Skeletal muscle satellite cell (primary cell): ENCODE data around the gene ABHD14A.

ENCODE experiments used
- H3K27me3 ChIP-seq: 2 replicates; pipeline ENCODE4 v1.7.0; 2013; ENCODE audit warnings: low read length; ENCODE audit not compliant: control insufficient read depth, insufficient read depth
- H3K36me3 ChIP-seq: 2 replicates; pipeline ENCODE4 v1.7.0; 2013; ENCODE audit warnings: mild to moderate bottlenecking, control low read depth, low read length; ENCODE audit not compliant: insufficient read depth
- H3K4me1 ChIP-seq: 2 replicates; pipeline ENCODE4 v1.7.0; 2013; ENCODE audit warnings: low read length; ENCODE audit not compliant: control insufficient read depth, insufficient read depth
- H3K4me2 ChIP-seq: 2 replicates; pipeline ENCODE4 v1.7.0; 2013; ENCODE audit warnings: mild to moderate bottlenecking, low read length
- H3K4me3 ChIP-seq: 2 replicates; pipeline ENCODE4 v1.7.0; 2013; ENCODE audit warnings: low read length
- H3K9ac ChIP-seq: 2 replicates; pipeline ENCODE4 v1.7.0; 2013; ENCODE audit warnings: mild to moderate bottlenecking, low read depth, low read length, moderate library complexity
- H3K9me3 ChIP-seq: replicated peaks from 2 replicates; pipeline ENCODE4 v1.7.0; 2013; ENCODE audit warnings: mild to moderate bottlenecking, control low read depth, low read length

ABHD14A gene

DNA sequence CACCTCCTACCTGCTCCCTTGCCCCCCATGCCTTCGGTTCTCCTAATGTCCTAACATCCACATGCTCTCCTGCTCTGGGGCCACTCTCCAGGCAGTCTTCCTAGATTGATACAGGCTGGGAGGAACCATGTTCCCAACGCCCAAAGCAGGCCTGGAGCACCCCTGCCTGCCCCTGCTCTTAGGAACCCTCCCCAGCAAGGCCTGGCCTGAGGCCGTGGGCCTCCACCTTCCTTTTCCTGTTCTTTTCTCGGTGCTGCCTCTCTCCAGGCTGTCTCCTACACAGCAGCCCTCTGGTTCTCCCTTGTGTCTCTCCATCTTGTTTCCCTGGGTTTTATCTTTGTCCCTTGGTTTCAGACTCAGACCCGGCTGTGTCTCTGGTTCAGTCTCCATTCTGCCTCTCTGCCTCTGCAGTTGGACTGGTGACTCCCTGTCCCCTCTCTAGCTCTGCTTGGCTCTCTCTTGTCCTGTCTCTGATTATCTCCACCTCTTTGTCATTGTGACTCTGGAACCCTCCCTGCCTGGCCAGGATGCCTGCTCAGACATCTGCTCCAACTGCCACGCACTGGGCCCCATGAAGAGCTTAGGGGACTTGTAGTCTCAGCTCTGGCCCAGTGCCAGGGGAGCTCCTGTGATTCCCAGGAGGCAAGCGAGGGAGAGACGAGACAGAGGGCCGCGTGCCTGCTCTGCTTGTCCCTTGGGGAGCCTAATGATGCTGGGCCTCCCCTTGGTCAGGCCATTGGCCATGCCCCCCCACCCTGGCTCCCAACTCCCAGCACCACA, 46.8 kb downstream of the ABHD14A start:
- no peak overlapping the region for H3K9ac ChIP-seq
- no peaks in the 10 kb centered on the region for H3K27me3 ChIP-seq
- H3K4me3 ChIP-seq = no peak overlapping the region
- H3K4me1 ChIP-seq = peaks cover 31% of the 10 kb centered on the region
- no peak overlapping the region for H3K4me2 ChIP-seq
- no peaks in the 10 kb centered on the region for H3K9me3 ChIP-seq
- no peaks in the 10 kb centered on the region for H3K36me3 ChIP-seq

GRCh38 chr3:52022323-52023100, 47.6 kb downstream of the ABHD14A start:
- peaks cover 31% of the 10 kb centered on the region for H3K4me1 ChIP-seq
- H3K36me3 ChIP-seq = no peaks in the 10 kb centered on the region
- peak overlapping the region; percentile 34 for H3K4me2 ChIP-seq
- no peaks in the 10 kb centered on the region for H3K27me3 ChIP-seq
- no peak overlapping the region for H3K4me3 ChIP-seq
- H3K9ac ChIP-seq = no peak overlapping the region
- no peaks in the 10 kb centered on the region for H3K9me3 ChIP-seq

DNA sequence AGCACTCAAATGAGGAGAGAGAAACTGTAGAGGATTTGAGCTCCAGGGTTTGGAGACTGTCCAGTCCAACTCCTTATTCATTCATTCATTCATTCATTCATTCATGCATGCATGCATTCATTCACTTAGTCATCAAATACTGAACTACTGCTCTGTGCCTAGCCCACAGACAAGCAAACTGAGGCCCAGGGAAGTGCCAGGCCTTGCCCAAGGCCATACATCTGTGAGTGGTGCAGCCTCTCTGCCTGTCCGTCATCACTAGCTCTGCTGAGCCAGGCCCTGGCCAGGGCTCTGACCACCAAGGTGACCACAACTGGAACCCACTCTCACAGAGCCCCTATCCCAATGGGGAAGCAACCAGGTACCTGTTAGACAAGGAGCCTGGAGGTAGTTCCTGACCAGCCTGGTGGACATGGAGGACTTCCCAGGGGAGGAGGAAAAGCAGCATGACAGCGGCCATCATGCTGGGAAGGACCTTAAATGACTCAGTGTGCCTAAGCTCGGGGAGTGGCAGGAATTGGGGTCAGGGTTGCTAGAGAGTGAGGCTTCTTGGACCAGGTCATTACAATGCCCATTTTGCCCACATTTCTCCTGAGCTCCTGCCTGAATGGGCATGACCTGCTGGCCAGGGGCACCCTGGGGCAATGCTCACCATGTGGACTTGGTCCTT, 48.4 kb downstream of the ABHD14A start:
- H3K36me3 ChIP-seq = no peaks in the 10 kb centered on the region
- no peaks in the 10 kb centered on the region for H3K27me3 ChIP-seq
- H3K4me1 ChIP-seq = peaks cover 32% of the 10 kb centered on the region
- H3K4me3 ChIP-seq = no peak overlapping the region
- no peaks in the 10 kb centered on the region for H3K9me3 ChIP-seq
- no peak overlapping the region for H3K4me2 ChIP-seq
- no peak overlapping the region for H3K9ac ChIP-seq

DNA sequence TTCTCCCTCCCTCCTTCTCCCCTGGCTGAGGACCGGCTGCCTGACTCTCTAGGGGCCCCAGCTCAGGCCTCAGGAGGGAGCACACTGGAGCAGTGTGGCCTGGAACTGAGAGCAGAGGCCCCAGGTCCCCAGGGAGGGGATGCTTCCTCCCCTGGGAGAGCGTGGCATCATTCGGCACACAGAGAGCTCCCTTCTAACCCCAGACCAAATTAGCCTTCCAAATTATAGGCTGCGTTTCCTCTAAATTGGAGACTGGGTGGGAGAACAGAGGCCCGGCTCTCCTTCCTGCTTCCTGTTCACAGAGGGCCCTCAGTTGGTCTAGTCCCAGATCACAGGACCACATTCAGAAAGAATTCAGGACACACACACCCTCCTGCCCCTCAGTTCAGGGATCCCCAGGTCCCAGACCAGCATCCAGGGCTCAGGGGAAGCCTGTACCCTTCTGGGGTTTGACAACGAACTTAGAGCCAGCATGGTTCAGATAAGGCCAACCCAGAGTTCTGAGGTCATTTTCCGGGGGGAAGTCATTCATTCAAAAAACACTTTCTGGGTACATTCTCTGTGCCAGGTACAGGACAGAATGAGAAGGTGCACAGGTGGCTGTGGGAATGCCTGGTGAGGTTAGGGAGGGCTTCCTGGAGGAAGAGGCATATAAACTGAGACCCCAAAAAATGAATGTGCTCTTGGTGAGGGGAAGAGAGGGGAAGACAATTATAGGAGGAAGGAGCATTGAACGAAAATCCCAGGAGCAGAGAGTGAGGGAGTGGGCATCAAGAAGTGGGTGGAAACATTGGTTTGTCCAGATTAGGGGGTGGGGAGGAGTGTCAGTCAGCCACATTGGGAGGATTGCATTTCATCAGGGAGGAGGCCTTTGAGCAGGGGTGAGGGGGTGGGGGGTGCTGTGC, 49.2 kb downstream of the ABHD14A start:
- H3K4me3 ChIP-seq = no peak overlapping the region
- H3K36me3 ChIP-seq = no peaks in the 10 kb centered on the region
- H3K4me1 ChIP-seq = peaks cover 41% of the 10 kb centered on the region
- H3K9ac ChIP-seq = no peak overlapping the region
- H3K4me2 ChIP-seq = no peak overlapping the region
- no peaks in the 10 kb centered on the region for H3K27me3 ChIP-seq
- H3K9me3 ChIP-seq = no peaks in the 10 kb centered on the region

DNA sequence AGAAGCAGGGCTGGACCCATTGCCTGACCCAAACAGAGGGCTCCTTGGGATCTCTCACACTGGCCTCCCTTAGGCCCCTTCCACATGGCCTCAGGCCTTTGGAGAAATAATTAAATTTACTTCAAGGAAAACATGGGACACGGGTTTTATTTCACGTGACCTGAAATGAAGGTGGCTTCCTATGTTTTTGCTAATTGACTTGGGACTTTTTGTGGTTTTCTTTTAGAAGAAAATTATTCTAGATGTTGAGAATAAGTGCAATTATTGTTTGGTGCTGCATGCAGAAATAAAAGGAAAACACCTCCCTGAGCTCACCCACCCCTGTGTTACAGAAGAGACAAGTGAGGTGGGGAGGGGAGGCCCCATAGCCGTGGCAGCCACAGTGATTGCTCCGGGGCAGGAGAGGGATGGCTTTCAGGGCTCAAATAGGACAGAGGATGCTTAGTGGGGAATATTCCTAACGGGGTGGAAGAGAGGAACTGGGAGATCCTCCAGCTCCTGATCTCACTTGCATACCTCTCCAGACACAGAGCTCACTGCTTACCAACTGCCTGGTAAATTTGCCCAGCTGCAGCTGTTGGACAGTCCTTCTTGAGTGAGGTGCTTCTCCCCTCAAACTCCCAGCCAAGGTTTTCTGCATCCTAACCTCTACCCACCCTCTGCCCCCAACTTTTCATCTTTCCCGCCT, 50.0 kb downstream of the ABHD14A start:
- no peak overlapping the region for H3K9ac ChIP-seq
- peaks cover 37% of the 10 kb centered on the region for H3K4me1 ChIP-seq
- no peak overlapping the region for H3K4me2 ChIP-seq
- H3K9me3 ChIP-seq = no peaks in the 10 kb centered on the region
- H3K36me3 ChIP-seq = no peaks in the 10 kb centered on the region
- H3K27me3 ChIP-seq = no peaks in the 10 kb centered on the region
- no peak overlapping the region for H3K4me3 ChIP-seq

- Histone ChIP-seq H3K4me2 (no peak overlapping the region), H3K4me3 (no peak overlapping the region), H3K9ac (no peak overlapping the region), H3K27me3 (no peaks in the 10 kb centered on the region), H3K36me3 (no peaks in the 10 kb centered on the region), H3K4me1 (peaks cover 36% of the 10 kb centered on the region), H3K9me3 (no peaks in the 10 kb centered on the region)
These were observed 50.6 kb downstream of the ABHD14A start for GRCh38 chr3:52025453-52025852.

DNA sequence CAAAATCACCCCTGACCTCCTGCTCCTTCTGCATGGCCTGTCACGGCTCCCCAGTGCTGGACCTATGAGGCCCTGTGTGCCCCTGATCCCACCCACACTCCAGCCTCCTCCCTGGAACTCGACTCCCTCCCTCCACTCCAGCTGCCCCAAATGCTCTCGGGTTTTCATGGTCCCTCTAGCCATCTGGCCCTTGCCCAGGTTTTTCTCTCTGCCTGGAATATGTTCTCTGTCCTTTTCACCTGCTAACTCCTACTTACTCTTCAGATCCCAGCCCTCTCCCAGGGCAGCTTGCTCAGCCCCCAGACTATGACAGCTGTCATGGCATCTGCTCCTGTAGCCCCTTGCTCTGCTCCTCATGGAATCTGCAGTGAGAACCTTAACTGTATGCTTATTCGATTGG, 51.2 kb downstream of the ABHD14A start:
- Histone ChIP-seq H3K9me3 (peaks cover 1% of the 10 kb centered on the region), H3K4me2 (no peak overlapping the region), H3K36me3 (no peaks in the 10 kb centered on the region), H3K4me3 (no peak overlapping the region), H3K4me1 (peaks cover 36% of the 10 kb centered on the region), H3K9ac (no peak overlapping the region), H3K27me3 (no peaks in the 10 kb centered on the region)

GRCh38 chr3:52028572-52028971, 53.7 kb downstream of the ABHD14A start:
- Histone ChIP-seq H3K36me3 (no peaks in the 10 kb centered on the region), H3K27me3 (no peaks in the 10 kb centered on the region), H3K9ac (no peak overlapping the region), H3K4me2 (peak overlapping the region; percentile 29), H3K4me3 (no peak overlapping the region), H3K4me1 (peaks cover 21% of the 10 kb centered on the region), H3K9me3 (peaks cover 5% of the 10 kb centered on the region)

GRCh38 chr3:52029053-52029452, 54.2 kb downstream of the ABHD14A start:
- Histone ChIP-seq H3K36me3 (no peaks in the 10 kb centered on the region), H3K27me3 (no peaks in the 10 kb centered on the region), H3K9ac (no peak overlapping the region)

GRCh38 chr3:52029535-52029934, 54.7 kb downstream of the ABHD14A start:
- Histone ChIP-seq H3K36me3 (no peaks in the 10 kb centered on the region), H3K9me3 (peaks cover 5% of the 10 kb centered on the region), H3K9ac (no peak overlapping the region), H3K4me1 (peaks cover 21% of the 10 kb centered on the region), H3K27me3 (no peaks in the 10 kb centered on the region), H3K4me3 (no peak overlapping the region), H3K4me2 (no peak overlapping the region)

More at GRCh38 chr3:52029053-52029452, 54.2 kb downstream of the ABHD14A start:
- peak overlapping the region; percentile 29 for H3K4me2 ChIP-seq
- no peak overlapping the region for H3K4me3 ChIP-seq
- peaks cover 5% of the 10 kb centered on the region for H3K9me3 ChIP-seq
- peaks cover 21% of the 10 kb centered on the region for H3K4me1 ChIP-seq
